ENCODE measurements around the gene DMBX1. TPM values are rescaled to one million over a fixed set of nuclear protein-coding genes. Genes with fewer than 3 reads are reported as not detected.

Gene DMBX1
- total and polyA plus RNA-seq, 7 donors: not detected

- 90 to 96% methylated on average over 6 of the region's 6 CpGs for WGBS, 2 donors
- Histone ChIP-seq H3K4me3 (no peak overlapping the region), H3K27me3 (peaks cover 0 to 36% (median 6%) of the 10 kb centered on the region in 3 donors), H3K4me1 (peaks cover 0 to 8% (median 1%) of the 10 kb centered on the region in 4 donors), H3K9me3 (no peaks in the 10 kb centered on the region), H3K27ac (no peak overlapping the region), H3K36me3 (no peaks in the 10 kb centered on the region)
- TF ChIP-seq POLR2AphosphoS5 (IDR thresholded peaks at IDR 0.05) (no peak), EP300 (IDR thresholded peaks at IDR 0.05) (no peak), POLR2A (IDR thresholded peaks at IDR 0.05) (no peak), CTCF (IDR thresholded peaks at IDR 0.05) (no peak)
- DNase-seq: no peak
- intact Hi-C loops (cut with DNase I): no loop called here
Measured at GRCh38 chr1:46515576-46515975, 25.9 kb downstream of the DMBX1 start.

DNA sequence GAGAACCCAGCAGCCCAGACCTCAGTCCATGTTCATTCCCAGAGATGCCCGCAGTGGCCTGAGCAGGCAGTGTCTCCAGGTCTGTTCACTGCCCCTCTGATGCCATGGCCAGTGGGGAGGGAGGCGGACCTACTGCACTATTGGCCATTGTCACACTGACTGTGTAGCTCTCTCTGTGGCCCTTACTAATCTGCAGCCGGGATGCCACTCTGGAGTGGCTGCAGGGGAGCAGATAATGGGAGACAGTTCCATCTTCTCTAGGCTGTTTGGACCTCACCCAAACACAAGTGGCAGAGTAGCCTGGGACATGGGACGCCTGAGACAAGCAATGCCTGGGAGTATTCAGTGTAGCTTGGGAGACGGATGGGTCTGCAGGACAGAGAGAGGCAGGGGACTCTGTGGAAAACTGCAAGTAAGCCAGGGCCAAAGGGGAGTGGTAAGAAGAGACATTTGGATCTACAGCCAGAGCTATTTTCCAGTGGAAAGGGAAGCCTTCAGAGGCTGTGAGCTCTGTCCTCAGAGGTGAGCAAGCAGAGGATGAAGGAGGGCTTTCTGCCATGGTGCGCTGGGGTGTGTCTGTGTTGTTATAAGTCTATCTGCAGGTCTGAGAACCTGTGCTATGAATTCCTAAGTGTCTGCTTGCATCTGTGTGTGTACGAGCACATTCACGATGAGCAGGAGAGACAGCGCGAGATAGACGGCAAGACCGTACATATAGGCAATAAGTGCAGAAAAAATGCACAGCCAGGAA, 26.7 kb downstream of the DMBX1 start:
- WGBS, 2 donors: 32 to 51% methylated on average over 12 of the region's 12 CpGs
- Histone ChIP-seq H3K27ac (no peak overlapping the region), H3K4me3 (no peak overlapping the region), H3K36me3 (no peaks in the 10 kb centered on the region), H3K4me1 (peaks cover 0 to 12% (median 2%) of the 10 kb centered on the region in 4 donors), H3K27me3 (peaks cover 0 to 36% (median 6%) of the 10 kb centered on the region in 3 donors), H3K9me3 (no peaks in the 10 kb centered on the region)
- TF ChIP-seq CTCF (IDR thresholded peaks at IDR 0.05) (no peak), POLR2A (IDR thresholded peaks at IDR 0.05) (no peak), EP300 (IDR thresholded peaks at IDR 0.05) (no peak), POLR2AphosphoS5 (IDR thresholded peaks at IDR 0.05) (no peak)
- intact Hi-C loops (cut with DNase I): no loop called here
- no peak for DNase-seq

DNA sequence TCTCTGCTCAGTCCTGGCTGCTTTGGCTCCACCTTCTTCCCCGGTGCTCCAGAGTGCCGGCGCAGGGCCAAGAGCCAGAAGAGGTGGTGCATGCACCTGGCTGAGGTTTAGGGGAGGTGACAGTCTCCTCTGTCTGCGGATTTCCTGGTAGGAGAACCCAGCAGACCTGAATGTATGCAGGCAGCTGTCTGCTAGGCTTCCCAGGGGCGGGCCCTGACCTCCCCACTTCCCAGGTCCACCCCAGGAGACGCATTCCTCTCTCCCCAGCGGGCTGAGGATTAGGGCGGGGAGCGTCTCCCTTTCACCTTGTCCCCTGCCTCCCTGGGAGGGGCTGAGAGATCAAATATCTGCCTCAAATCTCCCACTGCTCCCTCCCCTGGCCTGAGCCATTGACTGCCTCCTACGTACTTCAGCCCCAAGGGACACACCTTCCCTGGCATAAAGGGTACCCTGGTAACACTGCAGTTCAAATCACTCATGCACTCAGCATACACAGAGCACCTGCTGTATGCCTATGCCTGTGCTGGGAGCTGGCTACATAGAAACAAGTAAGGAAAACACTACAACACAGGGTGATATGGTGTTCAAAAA, 27.5 kb downstream of the DMBX1 start:
- H3K27ac ChIP-seq: no peak overlapping the region
- peaks cover 0 to 31% (median 6%) of the 10 kb centered on the region in 3 donors for H3K27me3 ChIP-seq
- TF ChIP-seq CTCF (IDR thresholded peaks at IDR 0.05) (no peak), POLR2A (IDR thresholded peaks at IDR 0.05) (no peak)
- H3K36me3 ChIP-seq: no peaks in the 10 kb centered on the region
- DNase-seq: no peak
- intact Hi-C loops (cut with DNase I): no loop called here
- H3K9me3 ChIP-seq: no peaks in the 10 kb centered on the region
- no peak overlapping the region for H3K4me3 ChIP-seq
- H3K4me1 ChIP-seq: peaks cover 0 to 12% (median 2%) of the 10 kb centered on the region in 4 donors
- WGBS, 2 donors: 3 to 6% methylated on average over 10 of the region's 10 CpGs

DNA sequence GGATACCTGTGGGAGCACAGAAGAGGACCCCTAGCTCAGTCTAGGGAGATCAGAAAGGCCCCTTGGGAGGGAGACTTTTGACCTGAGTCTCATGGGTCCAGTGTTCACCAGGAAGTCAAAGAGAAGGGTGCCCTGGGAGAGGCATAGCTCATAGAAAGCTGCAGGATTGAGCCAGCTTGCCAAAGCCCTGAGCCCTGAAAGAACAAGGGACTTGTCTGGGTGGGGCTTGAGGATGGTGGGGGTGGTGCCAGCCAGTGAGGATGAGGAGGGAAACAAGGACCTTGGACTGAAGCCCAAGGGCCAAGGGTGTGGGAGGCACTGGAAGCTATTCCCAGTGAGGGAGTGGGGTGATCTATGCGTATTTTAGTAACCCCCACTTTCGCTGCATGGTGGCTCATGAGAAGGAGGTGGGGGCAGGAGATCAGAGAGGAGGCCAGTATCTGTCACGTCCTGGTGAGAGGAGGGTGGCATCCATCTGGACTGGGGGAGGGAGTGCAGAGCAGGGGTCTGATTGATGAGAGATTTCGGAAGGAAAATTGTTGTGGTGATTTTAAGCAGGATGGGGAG, 28.4 kb downstream of the DMBX1 start:
- Histone ChIP-seq H3K27me3 (peaks cover 0 to 29% (median 6%) of the 10 kb centered on the region in 3 donors), H3K36me3 (no peaks in the 10 kb centered on the region), H3K9me3 (no peaks in the 10 kb centered on the region), H3K4me3 (no peak overlapping the region), H3K4me1 (peaks cover 0 to 16% (median 2%) of the 10 kb centered on the region in 4 donors), H3K27ac (no peak overlapping the region)
- no peak for DNase-seq
- TF ChIP-seq CTCF (IDR thresholded peaks at IDR 0.05) (no peak), POLR2AphosphoS5 (IDR thresholded peaks at IDR 0.05) (no peak), EP300 (IDR thresholded peaks at IDR 0.05) (no peak), POLR2A (IDR thresholded peaks at IDR 0.05) (no peak)
- WGBS, 2 donors: 51 to 57% methylated on average over 4 of the region's 4 CpGs
- intact Hi-C loops (cut with DNase I): no loop called here

Measured in sigmoid colon (tissue), 7 donors.